Measurements from ENCODE around the gene CARF.
"Not testable (repeated sequence)": the region's sequence is repeated elsewhere in the genome, so short reads cannot be mapped to it uniquely, and the experiment has no call there.

DNA sequence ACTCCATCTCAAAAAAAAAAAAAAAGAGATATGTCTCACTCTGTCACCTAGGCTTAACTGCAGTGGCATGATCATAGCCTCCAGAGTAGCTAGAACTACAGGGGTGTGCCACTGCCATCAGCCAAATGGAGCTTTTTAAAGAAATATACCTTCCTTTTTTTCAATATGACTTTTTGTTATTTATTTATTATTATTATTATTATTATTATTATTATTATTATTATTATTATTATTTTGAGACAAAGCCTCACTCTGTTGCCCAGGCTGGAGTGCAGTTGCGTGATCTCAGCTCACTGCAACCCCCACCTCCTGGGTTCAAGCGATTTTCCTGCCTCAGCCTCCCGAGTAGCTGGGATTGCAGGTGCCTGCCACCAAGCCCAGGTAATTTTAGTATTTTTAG, 37.3 kb downstream of the CARF start:
- TF ChIP-seq, protein P1, sequence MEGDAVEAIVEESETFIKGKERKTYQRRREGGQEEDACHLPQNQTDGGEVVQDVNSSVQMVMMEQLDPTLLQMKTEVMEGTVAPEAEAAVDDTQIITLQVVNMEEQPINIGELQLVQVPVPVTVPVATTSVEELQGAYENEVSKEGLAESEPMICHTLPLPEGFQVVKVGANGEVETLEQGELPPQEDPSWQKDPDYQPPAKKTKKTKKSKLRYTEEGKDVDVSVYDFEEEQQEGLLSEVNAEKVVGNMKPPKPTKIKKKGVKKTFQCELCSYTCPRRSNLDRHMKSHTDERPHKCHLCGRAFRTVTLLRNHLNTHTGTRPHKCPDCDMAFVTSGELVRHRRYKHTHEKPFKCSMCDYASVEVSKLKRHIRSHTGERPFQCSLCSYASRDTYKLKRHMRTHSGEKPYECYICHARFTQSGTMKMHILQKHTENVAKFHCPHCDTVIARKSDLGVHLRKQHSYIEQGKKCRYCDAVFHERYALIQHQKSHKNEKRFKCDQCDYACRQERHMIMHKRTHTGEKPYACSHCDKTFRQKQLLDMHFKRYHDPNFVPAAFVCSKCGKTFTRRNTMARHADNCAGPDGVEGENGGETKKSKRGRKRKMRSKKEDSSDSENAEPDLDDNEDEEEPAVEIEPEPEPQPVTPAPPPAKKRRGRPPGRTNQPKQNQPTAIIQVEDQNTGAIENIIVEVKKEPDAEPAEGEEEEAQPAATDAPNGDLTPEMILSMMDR (IDR thresholded peaks at IDR 0.05 in 2 of 3, conservative IDR thresholded peaks at IDR 0.05 in 1 of 3; ENCODE audit: borderline replicate concordance in 1 of 3, insufficient read depth in 1 of 3, low read depth in 2 of 3, low read length in 2 of 3): not testable (repeated sequence)
- not testable (repeated sequence) for TF ChIP-seq POLR2A (IDR thresholded peaks at IDR 0.05; ENCODE audit: borderline replicate concordance, extremely low read depth, insufficient read depth, insufficient read length); CEBPB (IDR thresholded peaks at IDR 0.05; ENCODE audit: low read depth); CBX3 (IDR thresholded peaks at IDR 0.05; ENCODE audit: low read depth); YY1 (IDR thresholded peaks at IDR 0.05; ENCODE audit: extremely low read depth, insufficient replicate concordance, low read depth, low read length)
- TF ChIP-seq, protein P2, sequence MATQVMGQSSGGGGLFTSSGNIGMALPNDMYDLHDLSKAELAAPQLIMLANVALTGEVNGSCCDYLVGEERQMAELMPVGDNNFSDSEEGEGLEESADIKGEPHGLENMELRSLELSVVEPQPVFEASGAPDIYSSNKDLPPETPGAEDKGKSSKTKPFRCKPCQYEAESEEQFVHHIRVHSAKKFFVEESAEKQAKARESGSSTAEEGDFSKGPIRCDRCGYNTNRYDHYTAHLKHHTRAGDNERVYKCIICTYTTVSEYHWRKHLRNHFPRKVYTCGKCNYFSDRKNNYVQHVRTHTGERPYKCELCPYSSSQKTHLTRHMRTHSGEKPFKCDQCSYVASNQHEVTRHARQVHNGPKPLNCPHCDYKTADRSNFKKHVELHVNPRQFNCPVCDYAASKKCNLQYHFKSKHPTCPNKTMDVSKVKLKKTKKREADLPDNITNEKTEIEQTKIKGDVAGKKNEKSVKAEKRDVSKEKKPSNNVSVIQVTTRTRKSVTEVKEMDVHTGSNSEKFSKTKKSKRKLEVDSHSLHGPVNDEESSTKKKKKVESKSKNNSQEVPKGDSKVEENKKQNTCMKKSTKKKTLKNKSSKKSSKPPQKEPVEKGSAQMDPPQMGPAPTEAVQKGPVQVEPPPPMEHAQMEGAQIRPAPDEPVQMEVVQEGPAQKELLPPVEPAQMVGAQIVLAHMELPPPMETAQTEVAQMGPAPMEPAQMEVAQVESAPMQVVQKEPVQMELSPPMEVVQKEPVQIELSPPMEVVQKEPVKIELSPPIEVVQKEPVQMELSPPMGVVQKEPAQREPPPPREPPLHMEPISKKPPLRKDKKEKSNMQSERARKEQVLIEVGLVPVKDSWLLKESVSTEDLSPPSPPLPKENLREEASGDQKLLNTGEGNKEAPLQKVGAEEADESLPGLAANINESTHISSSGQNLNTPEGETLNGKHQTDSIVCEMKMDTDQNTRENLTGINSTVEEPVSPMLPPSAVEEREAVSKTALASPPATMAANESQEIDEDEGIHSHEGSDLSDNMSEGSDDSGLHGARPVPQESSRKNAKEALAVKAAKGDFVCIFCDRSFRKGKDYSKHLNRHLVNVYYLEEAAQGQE (IDR thresholded peaks at IDR 0.05; ENCODE audit: low read depth): not testable (repeated sequence)
- TF ChIP-seq, protein P3, sequence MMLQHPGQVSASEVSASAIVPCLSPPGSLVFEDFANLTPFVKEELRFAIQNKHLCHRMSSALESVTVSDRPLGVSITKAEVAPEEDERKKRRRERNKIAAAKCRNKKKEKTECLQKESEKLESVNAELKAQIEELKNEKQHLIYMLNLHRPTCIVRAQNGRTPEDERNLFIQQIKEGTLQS (IDR thresholded peaks at IDR 0.05): not testable (repeated sequence)
